ENCODE results near the gene NKX2-3.
A peak's percentile ranks its signal among the peaks of the same experiment; 100 is the strongest.

NKX2-3 gene

DNA sequence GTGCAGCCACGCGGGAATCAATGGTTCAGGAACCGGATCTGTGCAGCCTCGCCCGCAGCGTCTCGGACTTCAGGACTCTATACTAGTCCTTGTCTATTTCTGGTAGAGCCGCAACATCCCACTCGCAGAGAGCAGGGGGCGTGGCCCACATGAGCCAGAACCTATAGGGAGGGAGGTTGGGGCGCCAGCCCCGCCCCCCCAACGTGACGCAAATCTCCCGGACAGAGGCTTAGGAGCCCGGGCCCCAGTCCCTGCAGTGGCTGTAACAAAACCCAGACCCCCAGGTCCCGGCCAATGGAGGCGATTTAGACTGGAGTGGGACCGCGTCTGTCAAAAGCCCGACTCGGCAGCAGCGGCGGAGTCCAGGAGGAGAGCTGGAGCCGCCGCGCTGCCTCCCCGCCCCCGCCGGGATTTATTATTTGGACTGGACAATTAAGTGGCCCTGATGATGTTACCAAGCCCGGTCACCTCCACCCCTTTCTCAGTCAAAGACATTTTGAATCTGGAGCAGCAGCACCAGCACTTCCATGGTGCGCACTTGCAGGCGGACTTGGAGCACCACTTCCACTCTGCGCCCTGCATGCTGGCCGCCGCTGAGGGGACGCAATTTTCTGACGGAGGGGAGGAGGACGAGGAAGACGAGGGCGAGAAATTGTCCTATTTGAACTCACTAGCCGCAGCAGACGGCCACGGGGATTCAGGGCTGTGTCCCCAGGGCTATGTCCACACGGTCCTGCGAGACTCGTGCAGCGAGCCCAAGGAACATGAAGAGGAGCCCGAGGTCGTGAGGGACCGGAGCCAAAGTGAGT is at the start of gene NKX2-3:
Gene NKX2-3, plus strand, starts transcription at position 256 of the 809 bp plus-strand sequence. Its CDS starts 190 bp downstream, at position 446.
- peak; percentile 82 for DNase-seq

DNA sequence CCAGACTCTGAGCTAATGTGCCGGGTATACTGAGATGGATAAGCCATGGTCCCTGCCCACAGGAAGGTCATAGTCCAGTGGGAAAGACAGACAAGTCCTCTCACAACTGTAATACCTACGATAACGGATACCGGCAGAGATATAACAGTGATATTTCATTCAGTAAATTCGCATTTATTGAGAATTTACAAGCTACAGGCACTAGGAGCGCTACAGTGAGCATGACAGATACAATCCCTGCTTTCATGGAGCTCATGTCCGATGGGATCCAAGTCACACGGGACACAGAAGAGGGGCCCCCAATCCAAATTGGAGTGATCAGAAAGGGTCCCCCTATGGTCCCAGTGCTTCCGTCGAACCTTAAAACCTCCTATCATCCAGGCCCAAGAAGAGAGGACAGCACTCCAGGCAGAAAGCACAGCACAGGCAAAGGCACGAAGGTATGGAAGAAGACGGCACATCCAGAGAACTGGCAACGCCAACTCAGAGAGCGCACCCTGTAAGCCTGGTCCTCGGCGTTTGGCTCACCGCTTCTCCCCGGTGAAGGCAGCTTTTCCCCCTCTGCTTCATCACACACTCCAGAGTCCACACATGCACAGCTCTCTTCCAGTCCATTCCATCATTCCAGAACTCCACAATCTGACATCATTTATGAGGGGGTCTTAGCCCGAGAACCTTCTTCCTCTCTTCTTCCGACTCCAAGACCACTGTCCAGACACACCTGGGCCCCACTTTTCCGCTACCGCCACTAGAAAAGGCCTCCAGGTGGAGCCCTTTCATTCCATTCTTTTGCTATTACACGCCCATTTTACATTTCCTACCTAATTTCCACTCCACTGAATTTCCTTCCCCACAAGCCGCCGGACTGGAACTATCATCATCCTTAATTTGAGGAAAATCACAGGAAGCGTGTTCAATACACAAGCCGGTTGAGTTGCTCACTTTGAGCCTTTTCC is 47.8 kb upstream of the NKX2-3 start:
- no peak for DNase-seq

DNA sequence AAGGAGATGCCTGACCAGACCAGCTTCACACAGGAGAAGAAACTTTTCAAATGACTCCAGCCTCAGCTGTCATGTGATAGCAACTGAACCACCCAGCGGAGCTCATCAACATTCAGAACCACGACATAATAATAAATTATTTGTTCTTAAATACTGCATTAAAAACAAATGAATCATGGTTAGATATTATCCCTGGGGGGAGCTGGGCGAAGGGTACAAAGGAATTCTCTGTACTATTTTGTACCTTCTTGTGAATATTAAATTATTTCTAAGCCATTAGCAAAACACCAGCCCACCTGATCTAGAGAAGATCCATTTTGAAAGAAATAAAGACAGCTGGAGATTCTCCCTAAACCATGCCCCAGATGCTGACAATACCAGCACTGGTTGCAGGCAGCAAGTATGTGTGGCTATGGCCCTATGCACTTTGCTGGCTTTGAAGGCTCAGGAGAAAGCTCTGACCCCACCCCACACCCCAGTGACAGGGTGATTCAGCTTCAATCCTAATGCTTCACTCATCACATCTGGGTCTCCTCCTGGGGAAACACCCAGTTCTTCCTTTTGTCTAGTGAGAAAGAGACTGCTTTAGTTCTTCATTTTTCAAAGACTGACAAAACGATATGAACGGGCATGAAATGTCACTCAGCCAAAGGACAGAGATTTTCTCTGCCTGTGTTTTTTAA is 45.5 kb upstream of the NKX2-3 start:
- no peak for DNase-seq

DNA sequence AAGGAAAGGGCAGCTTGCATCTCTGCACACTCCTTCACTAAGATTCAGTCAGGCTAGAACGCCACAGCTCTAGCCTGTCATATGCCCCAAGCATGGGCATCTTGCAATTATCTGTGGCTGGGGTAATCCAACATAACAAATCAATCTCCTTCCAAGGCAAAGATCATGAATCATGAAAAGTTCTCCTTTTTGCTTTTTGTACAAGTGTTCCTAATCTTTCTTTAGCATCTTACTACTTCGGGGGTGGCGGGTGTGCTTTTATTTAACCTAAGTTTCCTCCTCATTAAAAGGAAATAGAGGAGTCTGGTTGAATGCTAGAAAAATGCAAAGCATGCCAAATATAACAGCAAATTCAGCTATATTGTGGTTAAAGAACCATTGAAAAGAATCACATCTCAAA is 43.5 kb upstream of the NKX2-3 start:
- DNase-seq: no peak

DNA sequence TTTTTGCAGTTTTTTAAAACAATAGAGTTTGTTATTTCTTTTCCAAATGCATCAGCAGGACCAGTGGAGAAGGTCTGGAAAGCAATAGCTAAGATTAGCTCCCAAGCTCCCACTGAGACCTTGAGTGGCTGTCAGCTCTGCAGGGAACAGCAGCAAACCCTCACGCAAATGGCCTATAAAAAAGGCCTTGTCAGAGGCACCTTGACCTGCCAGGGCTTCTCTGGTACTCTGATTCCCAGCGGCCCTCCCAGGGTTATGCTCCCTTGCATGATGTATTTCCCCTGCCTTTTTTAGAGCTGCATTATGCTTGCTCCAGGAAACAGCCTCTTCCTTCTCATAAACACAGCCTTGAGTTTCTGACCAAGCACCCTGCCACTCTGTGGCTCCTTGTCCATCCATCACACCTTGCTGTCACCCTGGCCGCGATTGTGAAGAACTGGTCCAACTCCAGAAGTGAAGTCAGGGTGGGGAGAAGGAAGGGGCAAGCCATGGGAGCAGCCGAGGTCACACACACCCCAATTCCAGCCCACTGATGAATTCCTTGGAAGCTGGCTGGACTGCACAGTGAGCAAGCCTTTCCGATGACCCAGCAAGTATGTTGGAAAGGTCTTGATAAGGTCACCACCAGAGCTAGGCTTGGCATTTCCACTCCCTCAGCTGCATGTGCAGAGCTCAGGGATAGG is 35.3 kb upstream of the NKX2-3 start:
- DNase-seq: no peak

DNA sequence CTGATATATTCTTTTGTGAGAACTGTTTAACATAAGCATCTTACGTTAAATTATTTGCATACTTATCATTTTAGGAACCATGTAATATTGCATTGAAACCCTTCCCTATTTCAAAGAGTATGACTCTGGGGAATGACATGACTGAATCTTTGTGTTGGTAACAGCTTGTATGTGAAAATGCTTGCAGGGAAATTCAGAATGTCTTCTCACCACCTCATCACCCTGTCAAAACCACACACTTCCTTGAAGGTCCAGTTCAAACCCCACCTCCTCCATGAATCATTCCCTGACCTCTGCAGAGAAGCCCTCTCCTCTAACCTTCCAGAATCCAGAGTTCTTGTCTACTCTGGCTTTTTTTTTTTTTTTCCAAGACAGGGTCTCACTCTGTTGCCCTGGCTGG is 26.3 kb upstream of the NKX2-3 start:
- DNase-seq: no peak

DNA sequence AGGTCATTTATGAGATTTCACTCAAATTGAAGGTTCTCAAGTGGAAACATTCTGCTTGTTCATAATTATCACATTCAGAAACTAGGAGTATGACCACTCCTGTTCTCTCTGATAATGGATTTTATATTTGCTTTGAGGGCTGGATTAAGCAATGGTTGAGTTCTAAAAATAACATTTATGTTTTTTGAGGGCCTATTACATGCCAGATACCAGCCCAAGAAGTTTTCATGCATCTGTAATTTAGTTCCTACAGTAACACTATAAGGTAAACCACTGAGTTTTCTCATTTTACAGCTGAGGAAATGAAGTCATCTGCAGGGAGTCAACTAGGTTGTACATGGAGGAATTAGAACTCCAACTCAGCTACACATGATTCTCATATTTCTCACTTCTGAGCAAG is 25.5 kb upstream of the NKX2-3 start:
- no peak for DNase-seq

DNA sequence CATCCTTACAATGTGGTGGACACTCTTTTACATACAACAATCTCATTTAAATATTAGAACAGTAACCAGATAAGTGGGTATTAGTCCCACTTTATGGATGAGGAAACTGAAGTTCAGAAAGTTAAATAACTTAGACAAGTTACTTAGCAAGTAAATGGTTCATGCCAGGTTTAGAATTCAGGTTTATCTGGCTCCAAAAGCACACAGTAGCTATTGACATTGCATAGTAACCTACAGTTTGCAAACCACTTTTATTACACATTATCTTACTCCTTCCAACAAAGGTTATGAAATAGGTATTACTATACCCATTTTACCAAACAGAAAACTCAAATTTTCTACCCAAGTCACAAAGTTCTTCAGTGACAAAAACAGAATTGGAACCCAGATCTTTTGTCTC is 19.7 kb upstream of the NKX2-3 start:
- no peak for DNase-seq

DNA sequence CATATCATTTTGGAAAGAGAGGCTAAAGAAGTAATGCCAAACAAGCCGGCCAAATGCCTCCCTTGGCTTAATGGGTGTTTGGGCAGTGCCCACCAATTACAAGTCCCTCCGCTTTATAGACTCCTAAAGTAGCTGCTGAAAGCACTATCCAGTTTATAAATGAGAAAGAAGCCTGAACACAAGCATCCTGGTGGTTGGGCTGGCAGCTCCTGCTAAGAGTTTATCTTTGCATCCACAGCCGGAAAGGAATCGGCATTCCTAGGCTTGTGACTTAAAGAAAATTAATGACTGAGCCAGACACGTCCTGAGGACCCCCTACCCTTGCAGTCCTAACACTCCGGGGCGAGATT is 13.1 kb upstream of the NKX2-3 start:
- no peak for DNase-seq

DNA sequence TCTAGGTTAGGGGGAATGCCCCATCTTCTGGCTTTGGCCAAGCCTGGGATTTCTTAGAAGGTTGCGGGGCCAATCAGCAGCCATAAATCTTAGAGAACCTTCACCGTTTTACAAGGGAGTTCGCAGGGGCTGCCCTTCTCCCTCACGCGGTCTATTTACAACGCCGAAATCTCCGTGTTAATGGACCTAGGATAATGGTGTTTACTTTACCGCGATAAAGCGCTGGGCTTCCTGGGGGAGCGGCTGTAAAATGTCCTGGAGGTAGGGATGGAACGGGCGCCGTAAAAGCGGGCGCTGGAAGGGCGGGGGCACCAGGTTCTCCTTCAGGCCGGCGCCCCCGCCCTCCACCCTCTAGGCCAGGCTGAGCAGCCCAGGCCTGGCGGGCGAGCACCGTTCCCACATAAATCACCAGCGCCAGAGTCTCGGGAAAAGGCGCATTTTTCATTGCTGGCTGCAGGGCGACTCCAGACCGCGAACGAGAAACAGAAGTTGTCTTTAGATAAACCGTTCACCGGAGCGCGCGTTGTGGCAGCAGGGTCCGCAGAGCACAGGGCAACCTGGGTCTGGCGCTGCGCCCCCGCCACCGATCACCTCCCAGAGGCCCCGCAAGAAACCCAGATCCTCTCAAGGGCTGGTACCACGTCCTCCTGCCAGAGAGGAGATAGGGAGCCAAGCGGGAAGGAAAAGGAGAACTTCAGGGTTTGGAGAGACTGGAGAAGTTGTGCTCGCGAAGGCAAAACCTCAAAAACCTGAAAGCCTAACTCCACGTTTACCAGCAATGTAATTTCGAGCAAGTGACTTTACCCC is 12.5 kb upstream of the NKX2-3 start:
- no peak for DNase-seq

DNA sequence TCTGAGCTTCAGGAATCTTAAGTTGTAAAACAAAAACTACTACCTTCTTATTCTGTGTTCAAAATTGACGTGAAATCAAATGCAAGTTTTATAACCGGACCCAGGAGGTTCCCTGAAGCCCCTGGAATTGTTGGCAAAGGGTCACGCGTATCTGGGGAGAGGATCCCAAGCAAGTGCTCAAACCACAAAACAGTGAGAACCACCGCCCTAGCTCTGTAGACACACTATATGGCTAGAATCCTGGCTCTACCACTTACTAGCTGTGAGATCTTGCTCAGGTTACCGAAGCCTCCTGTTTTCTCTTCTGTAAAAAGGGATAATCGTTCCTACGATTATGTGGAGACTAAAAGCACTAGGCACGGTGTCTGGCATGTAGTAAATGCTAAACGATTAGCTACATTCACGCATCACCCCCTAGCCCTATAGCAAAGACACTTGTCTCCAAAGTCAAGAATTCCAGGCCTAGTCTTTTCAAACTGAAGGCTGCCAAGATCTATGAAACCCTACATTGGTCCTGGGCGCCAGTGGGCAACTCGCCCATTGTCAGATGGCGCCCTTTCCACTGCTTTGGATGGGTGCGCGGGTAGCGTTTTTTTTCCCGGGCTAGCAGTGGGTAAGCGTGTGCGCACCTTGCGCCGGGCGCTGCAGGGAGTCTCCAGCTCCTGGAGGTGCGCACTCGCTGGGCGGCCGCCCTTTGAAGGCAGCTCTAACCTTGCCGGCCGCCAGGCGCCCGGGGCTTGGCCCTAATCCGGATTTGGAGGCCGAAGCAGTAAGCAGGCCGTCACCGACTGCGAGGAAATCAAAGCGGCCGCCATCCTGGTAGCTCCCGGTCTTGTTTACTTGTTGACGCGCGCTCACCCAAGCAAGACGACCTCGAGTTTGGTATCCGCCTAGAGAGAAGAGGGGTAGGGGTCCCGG is 11.6 kb upstream of the NKX2-3 start:
- no peak for DNase-seq

DNA sequence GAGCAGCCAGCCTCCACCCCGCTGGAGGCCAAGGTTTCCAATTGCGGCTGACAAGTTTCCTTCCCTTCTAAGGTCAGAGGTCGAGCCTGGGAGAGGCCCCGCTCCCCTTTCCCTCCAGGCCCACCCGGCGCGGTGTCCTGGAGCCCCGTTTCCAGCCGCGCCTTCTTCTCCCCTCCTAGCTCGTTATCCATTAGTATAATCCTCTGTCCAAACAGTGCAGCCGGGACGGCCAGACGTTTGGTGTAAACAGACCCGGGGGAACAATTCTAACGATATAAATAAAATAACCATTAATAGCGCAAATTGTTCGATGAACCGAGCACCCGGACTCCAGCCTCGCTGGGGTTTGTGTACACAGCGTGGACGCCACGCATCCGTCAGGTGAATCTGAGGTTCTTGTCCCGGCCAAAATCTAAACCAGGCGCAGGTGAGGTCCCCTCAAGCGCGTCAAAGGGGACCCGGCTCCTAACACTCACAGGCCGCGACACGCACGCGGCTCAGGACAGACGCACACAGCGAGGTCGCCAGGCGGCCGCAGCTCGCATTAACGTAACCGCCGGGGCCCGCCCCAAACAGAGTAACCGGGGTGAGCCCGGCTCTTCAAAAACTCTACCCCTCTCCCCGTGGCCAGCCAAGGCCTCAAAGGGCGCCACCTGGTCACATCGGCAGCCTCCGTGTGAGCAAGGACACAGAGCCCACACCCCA is 10.8 kb upstream of the NKX2-3 start:
- DNase-seq: no peak

DNA sequence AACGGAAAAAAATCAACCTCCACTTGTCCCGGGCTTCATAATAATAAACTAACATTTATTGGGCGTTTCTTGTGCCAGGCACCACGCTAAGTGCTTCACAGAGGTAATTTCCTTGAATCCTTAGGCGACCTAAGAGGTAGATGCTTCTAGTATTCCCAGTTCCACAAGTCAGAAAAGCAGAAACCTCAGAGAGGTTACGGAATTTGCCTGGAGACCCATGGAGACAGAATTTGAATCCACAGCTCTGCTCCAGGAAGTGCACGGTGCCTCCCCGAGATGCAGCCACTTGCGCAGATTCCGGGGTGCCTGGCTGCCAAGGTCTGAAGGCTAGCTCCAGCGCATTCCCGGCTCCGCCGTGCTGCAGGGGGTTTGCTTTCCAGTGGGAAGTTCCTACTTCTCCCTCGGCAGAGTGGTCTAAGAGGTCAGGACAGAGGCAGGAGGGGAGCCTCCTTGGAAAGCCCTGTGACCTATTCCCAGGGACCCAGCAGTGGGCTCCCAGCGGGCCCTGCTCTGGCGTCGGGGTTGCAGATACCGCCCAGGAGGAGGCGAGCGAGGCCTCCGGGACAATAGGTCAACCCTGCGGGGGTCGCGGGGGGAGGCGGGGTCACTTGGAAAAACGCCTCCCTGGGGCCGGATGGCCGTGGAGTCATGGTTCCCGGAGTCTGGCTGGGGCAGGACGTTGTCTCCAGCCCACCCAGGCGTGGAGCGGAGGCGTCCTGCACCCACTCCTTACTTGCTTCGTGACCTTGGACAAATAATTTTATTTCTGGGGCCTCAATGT is 10.1 kb upstream of the NKX2-3 start:
- DNase-seq: no peak

DNA sequence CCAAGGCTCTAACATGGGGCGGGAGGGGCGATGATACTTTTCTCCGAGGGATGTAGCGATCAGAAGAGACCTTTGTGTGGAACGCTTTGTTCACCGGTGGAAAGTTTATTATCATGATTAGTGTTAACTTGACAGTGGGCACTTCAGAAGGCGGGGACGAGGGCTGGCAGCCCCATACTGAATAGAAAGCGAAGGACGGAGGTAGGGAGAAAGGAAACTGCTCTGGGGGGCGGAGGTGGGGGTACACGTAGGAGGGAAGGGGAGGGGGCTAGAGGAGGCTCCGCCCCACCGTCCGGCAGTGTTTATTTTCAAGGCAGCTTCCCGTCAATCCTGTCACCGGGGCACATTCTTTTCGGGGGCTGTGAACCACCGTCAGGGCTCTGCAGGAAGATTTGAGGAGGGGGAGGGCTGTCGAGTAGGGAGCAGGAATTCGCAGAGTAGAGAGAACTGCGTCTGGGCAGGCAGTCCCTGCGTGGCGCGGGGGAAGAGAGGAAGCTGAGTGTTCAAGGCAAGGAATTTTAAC is 9.4 kb upstream of the NKX2-3 start:
- DNase-seq: no peak

DNA sequence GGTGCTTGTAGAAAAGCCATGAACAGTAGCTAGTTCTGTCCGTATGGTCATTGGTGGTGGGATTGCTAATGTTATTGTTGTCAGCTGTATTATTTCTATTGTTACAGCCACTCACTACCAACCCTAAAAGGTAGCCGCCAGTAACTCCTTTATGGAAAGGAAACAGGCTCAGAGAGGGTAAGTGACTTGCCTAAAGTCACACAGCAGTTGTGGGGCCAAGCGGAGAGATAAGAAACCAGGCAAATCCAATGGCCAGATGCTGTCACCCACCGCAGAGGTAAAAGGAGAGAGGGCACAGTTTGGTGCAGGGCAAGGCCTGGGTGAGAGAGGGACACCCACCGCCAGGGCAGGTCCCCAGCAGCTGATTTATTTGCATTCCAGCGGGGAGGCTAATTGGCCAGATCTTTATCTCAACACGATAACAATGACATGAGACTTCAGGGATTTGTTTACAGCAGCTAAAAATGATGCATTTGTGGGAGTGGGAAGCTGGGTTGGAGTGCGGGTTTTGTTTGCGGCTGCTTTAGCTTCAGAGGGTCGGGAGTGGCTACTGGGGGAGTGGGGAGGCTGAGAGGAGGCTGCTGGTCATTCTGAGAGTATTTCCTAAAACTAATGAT is 8.6 kb upstream of the NKX2-3 start:
- no peak for DNase-seq

DNA sequence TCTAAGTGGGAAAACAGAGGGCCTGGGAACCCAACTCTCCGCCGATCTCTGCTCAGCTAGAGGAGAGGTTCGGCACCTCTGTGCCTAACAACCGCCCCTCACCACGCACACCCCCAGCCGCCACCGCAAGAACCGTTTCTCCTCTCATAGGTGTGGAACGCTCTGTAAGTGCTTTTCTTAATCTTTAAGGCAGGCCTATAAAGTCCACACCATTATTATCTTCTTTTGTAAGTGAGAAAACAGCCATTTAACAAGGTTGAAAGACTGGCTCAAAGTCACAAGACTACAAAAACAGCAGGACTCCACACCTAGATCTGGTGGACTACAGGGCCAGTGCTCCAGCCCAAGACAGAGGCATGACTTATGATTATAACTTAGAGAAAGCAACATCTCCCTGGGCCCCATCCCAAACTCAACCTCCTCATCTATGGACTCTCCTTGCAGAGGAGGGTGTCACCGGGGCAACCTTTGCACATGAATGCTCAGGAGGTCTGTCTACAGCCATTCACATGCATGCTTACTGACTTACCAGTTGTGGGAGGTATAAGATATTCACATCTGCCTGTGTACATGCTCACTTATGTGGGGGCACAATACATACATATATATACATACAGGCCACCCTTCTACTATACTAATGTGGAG is 7.9 kb upstream of the NKX2-3 start:
- no peak for DNase-seq

DNA sequence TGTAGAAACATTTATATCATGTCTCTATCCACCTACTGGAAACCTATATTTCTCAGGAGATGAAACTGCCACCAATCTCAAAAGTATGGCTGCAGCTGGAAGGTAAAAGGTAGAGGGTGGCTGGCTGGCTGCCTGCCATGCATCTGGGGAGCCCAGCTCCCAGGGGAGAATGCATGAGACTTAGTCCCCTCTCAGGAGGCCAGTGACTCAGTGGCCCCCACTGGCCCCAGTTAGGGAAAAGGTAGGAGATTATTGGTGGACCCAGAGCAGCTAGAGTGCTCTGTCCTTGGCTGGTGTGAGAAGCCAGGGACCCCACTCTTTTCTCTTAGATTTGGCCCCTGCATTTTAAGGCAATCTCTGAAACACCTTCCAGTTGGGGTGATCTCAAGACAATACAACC is 6.8 kb upstream of the NKX2-3 start:
- no peak for DNase-seq

DNA sequence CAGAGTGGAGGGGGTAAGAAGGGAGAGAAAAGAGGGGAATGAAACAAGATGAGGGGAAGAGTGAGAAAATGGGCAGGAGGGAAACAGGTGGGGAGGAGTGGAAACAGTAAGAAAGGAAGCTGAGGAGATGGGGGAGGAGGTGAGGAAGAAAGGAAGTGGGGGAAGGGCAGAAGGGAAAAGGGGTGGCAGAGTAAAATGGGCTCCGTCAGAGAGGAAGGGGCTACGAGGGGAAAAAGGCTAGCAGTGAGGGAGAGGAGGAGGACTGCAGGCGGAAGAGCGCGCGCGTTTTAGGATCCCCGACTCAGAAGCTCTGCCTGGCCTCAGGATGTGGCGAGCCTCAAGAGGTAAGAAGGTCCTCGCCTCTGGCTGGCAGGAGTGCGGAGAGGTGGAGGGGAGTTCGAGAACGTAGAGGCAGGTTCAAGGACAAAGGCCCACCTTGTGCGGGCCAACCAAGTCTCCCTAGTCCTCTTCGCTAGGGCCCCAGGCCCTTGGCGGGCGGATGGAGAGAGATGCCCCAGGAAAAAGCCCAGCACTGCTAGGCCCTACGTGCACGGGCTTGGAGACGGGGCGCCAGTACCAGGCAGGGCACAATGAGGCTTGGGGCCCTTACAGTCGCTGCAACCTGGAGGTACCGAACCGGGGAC is 5.8 kb upstream of the NKX2-3 start:
- DNase-seq: no peak
